ENCODE results near the gene PTPRT.
"Not testable (repeated sequence)": the region's sequence is repeated elsewhere in the genome, so short reads cannot be mapped to it uniquely, and the experiment has no call there.

PTPRT gene

GRCh38 chr20:43186312-43186711, 3.4 kb downstream of the PTPRT start:
- no peak for DNase-seq

GRCh38 chr20:43185901-43186300, 3.8 kb downstream of the PTPRT start:
- DNase-seq = no peak

GRCh38 chr20:43183536-43184070, 6.1 kb downstream of the PTPRT start:
- DNase-seq = no peak

GRCh38 chr20:43178080-43178479, 11.6 kb downstream of the PTPRT start:
- DNase-seq = no peak

- DNase-seq = no peak
These were observed 13.0 kb downstream of the PTPRT start for GRCh38 chr20:43176726-43177125.

- no peak for DNase-seq
These were observed 17.8 kb downstream of the PTPRT start for GRCh38 chr20:43171930-43172329.

- no peak for DNase-seq
These were observed 18.9 kb downstream of the PTPRT start for GRCh38 chr20:43170771-43171170.

GRCh38 chr20:43167615-43168014, 22.1 kb downstream of the PTPRT start:
- no peak for DNase-seq

GRCh38 chr20:43167021-43167420, 22.7 kb downstream of the PTPRT start:
- DNase-seq = no peak

GRCh38 chr20:43165611-43166010, 24.1 kb downstream of the PTPRT start:
- DNase-seq = no peak

- DNase-seq = not testable (repeated sequence)
These were observed 25.0 kb downstream of the PTPRT start for GRCh38 chr20:43164736-43165135.

GRCh38 chr20:43161716-43162115, 28.0 kb downstream of the PTPRT start:
- no peak for DNase-seq

- DNase-seq = no peak
These were observed 28.8 kb downstream of the PTPRT start for GRCh38 chr20:43160941-43161340.

- DNase-seq = no peak
These were observed 29.7 kb downstream of the PTPRT start for GRCh38 chr20:43159994-43160393.

GRCh38 chr20:43155366-43156100, 34.2 kb downstream of the PTPRT start:
- DNase-seq = no peak

- DNase-seq = no peak
These were observed 37.8 kb downstream of the PTPRT start for GRCh38 chr20:43151901-43152300.

- DNase-seq = no peak
These were observed 38.5 kb downstream of the PTPRT start for GRCh38 chr20:43151256-43151655.

- DNase-seq = no peak
These were observed 49.0 kb downstream of the PTPRT start for GRCh38 chr20:43140726-43141125.

GRCh38 chr20:43138061-43138770, 51.5 kb downstream of the PTPRT start:
- no peak for DNase-seq

- no peak for DNase-seq
These were observed 52.5 kb downstream of the PTPRT start for GRCh38 chr20:43137160-43137559.

- no peak for DNase-seq
These were observed 65.5 kb downstream of the PTPRT start for GRCh38 chr20:43124241-43124640.

GRCh38 chr20:43123180-43123579, 66.5 kb downstream of the PTPRT start:
- no peak for DNase-seq

GRCh38 chr20:43119720-43120119, 70.0 kb downstream of the PTPRT start:
- DNase-seq = no peak

- DNase-seq = no peak
These were observed 87.3 kb downstream of the PTPRT start for GRCh38 chr20:43102394-43102793.

- no peak for DNase-seq
These were observed 92.8 kb downstream of the PTPRT start for GRCh38 chr20:43096931-43097260.

Data from NCI-H2081 treated with DMSO at 0.1 percent for 48 hours (cell line).